NCI-H82 (cell line): ENCODE measurements around the gene CCDC183.
"Not testable (repeated sequence)": the region's sequence is repeated elsewhere in the genome, so short reads cannot be mapped to it uniquely, and the experiment has no call there.

ENCODE experiments used
- DNase-seq: peaks from one replicate; lab custom pipeline; 2025; lab: John Stamatoyannopoulos, UW

Gene CCDC183

DNA sequence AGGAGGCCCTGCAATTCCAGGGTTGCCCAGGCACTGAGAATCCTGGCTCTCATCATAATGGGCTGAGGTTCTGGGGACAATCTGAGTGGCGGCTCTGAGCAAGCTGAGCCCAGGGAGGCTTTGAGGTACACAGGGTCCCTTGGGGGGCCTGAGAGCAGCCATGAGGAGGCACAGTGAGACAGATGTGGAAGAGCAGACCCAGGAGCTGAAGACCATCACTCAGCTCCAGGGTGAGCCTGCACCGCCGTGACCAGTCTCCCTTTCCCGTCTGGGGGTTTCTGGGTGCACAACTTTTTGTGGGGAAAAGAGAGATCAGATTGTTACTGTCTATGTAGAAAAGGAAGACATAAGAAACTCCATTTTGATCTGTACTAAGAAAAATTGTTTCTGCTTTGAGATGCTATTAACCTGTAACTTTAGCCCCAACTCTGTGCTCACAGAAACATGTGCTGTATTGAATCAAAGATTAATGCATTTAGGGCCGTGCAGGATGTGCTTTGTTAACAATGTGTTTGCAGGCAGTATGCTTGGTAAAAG, at the start of gene CCDC183:
Gene CCDC183 (plus strand): TSS at position 101 of the 537 bp plus-strand sequence. CDS start 60 bp downstream, at position 161.
- no peak for DNase-seq

DNA sequence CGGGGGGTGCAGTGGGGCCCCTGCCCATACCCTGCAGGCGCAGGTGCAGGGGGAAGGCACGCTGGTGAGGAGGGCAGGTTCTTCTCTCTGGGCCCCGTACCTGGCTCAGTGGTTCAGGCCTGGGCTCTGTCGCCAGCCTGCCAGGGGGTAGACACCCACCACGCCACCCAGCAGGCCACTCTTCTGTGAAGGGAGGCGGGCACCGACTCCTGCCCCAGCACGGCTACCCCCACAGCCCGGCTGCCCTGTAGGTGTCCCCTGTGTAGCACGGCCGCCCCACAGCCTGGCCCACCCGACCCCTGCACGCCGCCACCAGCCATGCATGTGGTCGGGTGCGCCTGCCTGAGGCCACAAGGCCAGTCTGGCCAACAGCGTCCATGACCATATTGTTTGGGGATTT, 49.5 kb upstream of the CCDC183 start:
- DNase-seq = no peak

DNA sequence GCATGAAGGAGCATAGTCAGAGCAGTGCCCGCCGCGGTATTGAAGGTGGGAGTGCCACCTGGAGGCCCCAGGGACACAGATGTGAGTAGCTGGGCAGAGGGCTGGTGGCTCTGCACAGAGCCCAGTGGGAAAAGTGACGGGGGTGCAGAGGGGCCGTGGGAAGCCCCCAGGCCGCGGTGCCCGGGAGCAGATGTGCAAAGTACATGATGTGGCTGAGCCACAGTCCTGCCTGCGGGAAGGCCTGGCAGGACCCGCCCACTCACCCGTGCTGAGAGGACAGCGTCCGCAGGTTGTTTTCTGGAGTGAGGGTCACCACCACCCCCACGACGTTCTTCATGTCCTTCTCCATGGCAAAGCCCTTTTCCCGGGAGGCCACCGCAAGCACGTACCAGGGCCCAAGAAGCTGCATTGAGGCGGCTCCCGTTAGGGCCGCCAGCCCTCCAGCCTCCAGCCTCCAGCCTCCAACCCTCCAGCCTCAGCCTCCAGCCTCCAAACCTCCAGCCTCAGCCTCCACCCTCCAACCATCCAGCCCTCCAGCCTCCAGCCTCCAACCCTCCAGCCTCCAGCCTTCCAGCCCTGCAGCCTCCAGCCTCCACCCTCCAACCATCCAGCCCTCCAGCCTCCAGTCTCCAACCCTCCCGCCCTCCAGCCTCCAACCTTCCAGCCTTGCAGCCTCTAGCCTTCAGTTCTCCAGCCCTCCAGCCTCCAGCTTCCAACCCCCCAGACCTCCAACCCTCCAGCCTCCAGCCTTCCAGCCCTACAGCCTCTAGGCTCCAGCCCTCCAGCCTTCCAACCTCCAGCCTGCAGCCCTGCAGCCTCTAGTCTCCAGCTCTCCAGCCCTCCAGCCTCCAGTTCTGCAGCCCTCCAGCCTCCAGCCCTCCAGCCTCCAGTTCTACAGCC, 48.7 kb upstream of the CCDC183 start:
- no peak for DNase-seq

DNA sequence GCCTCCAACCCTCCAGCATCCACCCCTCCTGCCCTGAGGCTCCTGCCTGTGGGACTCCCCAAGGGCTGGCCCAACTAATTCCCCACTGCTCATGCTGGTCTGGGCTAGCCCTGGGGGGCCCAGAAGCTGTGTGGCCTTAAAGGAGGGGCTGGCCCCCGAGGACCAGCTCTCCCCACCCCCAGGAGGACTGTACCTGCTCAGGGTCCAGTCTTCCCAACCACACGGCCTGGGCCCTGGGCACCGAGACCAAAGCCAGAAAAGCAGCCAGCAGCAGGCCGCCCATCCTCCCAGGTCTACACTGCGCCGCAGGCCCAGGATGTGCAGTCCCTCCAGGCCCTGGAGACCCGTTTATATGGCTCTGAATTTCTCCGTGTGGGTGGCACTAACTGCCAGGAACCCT, 47.9 kb upstream of the CCDC183 start, which contains the start of gene LCN6:
Gene LCN6 (minus strand): TSS at position 325 of the 400 bp plus-strand sequence. CDS start 42 bp downstream, at position 283.
- no peak for DNase-seq

DNA sequence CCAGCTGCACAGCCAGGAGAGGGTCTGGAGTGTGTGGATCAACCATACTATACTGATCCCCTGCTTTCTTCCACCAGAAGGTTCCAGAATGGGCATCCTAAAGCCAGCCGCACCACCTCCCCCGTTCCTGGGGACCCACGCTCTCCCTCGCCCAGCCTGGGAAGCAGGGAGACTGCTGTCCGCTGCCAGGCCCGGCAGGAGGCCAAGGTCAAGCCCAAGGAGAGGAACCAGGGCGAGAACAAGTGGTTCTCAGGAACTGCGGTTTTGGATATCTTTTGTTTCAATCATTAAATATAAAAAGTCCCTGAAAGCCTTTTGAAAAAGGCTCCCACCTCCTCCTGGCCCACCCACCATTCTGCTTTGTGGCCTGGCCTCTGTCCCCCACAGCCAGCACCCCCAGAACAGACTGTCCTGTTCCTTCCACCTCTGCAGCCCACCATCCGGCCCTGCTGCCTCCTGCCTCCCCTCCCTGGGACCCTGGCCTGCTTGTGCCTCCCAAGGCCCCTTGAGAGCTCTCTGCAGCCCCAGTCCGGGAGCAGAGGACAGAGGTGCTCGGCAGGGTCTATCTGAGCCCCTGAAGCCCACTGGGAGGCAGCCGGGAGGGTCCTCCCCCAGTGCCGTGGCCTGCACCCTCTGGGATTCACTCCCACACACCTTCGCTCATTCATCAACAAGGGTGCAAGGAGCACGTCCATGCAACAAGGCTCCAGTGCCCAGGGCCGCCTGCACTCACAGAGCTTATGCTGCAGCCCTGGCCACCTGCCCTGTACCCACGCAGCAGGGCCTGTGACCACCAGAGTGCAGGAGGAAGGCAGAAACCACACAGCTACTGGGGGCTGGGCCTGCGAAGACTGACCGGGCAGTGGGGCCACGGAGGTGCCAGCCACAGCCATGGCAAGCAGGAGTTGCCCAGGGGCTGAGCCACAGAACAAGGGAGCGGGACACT, 47.2 kb upstream of the CCDC183 start:
- DNase-seq = no peak

DNA sequence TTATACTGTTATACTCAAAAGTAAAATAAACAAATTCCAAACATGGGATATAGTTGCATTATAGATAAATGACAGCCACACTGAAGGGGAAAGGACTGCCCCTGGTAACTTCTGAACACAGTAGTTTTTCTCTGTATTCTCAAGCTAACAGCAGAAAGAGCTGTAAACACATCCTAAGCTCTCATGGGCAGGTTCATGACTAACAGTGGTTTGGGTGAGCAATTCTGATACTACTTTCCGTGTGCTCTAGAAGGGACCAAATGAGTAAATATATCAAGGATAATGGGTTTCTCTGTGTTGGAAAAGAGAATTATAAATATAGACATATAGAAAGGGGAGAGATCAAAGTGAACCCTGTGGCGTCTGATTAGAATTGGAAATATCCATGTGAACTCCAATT, 45.6 kb upstream of the CCDC183 start:
- no peak for DNase-seq

DNA sequence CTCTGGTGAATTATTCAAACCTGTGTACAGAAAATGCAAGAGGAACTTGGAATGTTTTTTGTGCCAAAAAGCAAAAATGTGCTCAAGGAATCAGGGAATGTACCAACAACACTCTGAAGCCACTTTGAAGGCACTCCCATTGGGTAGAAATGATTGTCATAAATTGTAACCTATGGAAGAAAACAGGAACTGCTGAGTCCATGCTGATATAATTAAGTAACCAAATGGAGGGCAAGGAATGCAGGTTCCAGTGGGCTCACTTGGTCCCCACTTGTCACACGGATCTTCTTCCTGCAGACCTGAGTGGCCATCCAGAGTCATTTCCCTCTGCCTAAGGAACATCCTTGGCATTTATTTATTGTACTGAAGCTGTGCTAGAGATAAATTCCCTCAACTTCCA, 44.9 kb upstream of the CCDC183 start:
- DNase-seq = no peak

DNA sequence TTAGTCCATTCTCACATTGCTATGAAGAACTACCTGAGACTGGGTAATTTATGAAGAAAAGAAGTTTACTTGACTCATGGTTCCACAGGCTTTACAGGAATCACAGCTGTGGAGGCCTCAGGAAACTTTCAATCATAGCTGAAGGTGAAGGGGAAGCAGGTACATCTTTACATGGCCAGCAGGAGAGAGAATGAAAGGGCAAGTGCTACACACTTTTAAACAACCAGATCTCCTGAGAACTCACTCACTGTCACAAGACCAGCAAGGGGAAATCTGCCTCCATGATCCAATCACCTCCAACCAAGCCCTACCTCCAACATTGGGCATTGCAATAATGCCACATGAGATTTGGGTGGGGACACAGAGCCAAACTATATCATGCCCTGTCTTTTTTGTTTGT, 44.3 kb upstream of the CCDC183 start:
- no peak for DNase-seq

DNA sequence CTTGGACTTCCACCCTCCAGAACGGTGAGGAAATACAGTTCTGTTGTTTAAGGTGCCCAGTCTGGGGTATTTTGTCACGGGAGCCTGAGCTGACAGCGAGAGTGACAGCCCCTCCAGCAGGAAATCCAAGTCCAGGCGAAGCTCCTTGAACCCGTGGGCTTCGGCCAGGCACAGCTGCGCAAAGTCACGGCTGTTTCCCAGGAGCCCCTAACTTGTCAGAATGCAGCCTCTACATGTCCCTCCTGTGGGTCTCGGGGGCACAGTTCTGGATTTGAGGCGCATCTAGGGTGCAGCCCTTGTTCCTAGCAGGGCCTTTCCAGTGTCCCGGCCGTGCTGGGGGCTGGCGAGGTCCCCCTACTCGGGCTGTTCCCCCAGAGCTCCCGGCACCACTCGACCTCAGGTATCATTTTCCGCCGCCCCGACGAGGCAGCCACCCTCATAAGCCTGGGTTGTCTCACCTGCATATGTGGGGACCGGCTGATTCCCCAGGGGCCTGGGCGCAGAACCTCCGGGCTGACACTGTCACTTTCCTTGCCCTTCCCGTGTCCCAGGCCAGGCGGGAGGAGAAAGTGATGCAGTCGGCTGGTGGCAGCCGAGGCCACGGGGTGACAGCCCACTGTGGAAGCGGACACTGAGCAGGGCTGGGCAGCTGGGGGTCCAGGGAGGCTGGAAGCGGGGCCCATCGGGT, 42.6 kb upstream of the CCDC183 start:
- DNase-seq = no peak

DNA sequence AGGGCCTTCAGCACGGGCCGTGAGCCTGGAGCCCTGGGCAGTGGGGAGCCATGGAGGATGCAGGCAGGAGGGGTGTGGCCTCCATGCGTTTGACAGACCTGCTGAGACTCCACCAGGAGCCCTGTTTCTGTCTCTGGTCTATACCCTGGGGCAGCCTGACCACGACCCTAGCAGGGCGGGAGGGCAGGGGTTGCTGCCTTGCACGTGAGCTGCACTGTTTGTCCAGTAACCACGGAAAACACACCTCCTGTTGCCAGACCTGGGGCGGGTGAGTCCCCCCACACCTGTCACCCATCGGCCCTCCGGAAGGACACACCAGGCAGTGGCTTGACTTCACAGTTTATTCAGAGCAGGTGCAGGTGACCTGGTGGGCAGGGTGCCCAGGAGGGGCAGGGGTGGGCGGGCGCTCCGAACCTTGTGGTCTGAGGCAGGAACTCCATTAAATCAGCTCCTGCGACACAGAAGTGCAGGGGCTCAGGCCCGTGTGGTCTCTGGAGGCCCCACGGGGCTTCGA, 42.0 kb upstream of the CCDC183 start:
- DNase-seq = no peak

DNA sequence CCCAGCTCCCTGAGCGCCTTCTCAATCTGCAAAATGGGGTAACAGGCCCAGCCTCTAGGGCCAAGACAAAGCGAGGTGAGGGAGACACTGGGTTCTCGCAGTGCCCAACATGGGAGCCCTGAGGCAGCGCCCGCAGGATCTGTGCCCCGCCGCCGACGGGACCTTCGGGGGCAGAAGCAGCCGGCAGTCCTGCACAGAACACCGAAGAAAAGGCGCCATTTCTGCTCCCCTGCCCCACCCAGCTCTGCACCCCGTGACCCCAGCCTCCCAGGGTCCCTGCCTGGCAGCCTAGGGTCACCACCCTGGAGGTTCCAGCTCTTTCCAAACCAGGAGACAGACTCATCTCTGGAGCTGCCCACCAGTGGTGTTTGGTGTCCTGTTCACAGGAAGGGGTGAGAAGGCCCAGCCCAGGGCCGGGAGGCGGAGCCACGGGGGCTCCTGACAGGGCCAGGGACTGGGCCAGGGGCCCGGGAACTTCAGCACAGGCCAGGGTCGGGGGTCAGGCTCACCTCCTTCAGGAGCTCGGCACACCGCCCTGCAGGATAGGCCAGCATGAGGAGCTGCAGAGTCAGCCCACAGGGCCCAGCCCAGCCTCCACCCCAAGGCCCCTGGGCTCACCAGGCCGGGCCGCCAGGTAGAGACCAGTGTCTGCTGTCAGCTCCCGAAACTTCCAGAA, 41.4 kb upstream of the CCDC183 start:
- DNase-seq = no peak

DNA sequence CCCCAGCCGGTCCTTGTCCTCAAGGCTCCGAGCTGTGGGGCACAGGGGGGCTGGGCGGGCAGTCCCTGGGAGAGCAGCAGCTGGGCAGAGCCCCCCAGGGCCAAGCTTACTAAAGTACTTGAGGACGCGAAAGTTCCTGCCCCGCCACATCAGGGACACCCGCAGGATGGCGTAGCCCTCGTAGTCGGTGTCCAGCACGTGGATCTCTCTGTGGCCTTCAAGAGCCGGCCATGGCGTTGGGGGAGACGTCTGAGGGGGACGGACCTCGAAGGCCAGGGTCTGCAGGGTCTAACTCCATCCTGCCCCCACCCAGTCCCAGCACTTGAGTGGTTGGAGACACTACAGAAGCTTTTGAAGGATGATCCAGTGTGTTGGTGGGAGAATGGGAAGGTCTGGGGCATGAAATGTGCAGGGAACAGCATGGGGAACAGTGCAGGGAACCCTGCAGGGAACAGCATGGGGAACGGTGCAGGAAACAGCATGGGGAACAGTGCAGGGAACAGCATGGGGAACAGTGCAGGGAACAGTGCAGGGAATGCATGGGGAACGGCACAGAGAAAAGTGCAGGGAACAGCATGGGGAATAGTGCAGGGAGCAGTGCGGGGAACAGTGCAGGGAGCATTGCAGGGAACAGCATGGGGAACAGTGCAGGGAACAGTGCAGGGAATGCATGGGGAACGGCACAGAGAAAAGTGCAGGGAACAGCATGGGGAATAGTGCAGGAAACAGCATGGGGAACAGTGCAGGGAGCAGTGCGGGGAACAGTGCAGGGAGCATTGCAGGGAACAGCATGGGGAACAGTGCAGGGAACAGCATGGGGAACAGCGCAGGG, 40.6 kb upstream of the CCDC183 start:
- DNase-seq = not testable (repeated sequence)

DNA sequence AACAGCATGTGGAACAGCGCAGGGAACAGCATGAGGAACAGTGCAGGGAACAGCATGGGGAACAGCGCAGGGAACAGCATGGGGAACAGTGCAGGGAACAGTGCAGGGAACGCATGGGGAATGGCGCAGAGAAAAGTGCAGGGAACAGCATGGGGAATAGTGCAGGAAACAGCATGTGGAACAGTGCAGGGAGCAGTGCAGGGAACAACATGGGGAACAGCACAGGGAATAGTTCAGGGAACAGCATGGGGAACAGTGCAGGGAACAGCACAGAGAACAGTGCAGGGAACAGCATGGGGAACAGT, 40.1 kb upstream of the CCDC183 start:
- DNase-seq = no peak

DNA sequence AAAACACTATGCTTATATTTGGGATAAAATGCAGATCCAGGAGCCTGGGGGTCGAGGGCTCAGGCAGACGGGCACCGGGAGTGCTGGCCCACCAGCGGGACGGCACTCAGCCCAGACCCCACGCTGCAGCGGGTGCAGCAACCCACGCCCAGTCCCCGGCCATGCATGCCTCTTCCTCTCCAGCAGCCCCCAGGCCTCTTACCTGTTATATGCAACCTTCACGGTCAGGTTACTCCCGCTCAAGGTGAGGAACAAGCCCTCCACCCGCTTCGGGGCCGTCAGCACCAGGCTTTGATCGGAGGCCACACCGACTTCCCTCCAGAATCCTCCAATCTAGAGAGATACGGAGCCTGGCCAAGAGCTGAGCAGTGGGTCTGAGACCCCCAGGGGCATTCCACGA, 39.3 kb upstream of the CCDC183 start:
- DNase-seq = no peak

DNA sequence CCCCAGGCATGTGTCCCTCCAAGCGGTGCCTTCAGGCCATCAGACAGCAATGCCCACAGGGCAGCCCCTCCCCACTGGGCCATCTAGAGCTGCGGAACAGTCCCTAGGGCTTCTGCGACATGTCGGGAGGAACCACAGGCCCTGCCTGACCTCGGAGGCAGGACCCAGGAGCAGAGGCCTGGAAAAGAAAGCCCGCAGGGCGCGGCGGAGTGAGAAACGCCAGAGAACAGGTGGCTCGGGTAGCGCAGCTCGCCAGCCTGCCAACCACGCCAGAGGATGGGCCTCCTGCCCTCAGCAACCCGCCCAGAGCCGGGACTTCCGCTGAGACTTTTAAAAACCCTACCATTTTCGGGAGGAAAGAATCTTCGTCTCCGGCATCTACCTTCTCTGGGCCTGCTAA, 38.8 kb upstream of the CCDC183 start:
- no peak for DNase-seq

DNA sequence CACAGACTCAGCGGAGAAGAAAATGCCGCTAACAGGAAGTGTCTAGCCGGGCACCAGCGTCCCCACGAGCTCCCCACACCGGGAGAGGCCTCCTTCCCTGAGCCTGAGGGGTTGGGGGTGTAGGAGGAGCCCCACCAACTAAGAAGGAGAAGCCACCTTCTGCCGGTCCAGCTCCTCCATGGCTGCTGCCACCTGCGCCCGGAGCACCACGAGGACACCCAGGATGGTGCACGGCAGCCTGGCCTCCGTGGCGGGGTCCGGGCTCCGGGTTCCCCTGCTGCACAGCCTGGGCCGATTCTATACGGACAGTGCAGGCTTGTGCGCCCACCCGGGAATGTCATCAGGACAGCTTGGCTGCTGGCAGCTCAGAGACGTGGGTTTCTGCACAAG, 38.4 kb upstream of the CCDC183 start:
- DNase-seq = no peak

DNA sequence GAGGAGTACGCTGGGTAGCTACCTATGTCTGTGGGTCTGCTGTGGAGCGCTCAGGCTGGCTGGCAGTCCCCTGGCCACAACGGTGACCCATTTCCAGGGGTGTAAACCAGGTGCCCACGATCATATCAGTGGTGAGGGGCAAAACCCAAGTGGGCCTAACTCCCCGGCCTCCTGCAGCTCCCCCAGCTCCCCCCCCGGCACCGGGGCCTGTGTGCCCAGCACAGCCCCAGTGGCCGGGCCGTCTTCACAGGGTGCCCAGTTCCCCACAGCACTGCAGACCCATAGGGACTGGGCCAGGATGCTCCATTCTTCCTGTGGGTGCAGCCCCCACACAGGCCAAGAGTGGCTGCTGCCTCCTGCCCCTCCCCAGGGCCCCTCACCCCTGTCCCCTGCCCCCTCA, 37.1 kb upstream of the CCDC183 start:
- no peak for DNase-seq

DNA sequence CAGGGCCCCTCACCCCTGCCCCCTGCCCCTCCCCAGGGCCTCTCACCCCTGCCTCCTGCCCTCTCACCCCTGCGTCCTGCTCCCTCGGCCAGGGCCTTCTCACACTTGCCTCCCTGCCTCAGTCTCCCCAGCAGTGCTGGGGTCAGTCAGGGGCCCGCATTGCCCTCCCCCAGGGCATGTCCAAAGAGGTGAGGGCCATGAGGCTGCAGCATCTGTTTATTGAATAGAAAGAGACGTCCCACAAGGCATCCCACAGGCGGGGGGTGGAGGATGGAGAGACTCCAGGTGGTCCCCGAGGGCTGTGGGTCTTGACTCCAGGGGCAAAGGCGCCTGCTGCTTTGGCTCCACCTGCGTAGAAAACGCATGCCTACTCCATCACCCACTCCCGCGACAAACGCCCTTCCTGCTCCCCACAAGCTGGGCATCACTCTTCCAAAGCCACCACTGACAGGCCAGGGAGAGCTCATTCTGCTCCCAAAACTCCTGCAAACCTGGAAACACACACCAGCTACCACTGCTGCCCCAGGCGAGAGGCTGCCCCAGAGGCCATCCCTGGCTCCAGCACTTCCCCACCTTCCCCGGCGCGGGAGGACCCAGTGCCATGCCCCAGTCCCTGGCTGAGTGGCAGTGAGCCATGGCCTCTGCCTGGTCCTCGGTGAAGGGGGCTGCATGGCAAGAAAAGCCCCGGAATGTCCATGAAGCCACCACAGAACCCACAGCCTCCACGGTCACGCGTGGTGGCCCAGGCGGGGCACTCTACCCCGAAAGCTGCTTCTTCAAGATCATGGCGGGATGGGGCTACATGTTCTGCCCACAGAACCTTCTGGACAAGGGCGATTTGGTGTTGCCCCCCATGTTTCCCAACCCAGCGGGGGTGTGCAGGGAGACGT, 36.5 kb upstream of the CCDC183 start:
- no peak for DNase-seq

DNA sequence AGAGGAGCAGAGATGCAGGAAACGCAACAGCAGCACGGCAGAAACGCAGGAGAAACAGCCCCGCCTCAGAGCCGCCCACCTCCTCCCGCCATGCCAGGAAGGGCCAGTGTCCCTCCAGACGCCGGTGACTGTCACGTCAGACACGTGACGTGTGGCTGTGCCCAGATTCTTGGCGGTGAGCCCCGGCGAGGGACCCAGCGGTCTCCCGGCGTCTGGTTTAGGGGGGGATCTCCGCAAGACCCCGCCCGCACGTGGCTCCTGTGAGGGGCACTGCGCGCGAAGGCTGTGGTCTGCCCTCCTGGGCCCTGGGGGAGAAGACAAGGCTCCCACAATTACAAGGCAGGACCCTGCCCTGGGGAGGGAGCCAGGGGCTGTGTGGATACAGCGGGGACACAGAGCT, 35.7 kb upstream of the CCDC183 start:
- no peak for DNase-seq
